ENCODE measurements around the gene RPGRIP1L. TPM values are rescaled to one million over a fixed set of nuclear protein-coding genes. Genes with fewer than 3 reads are reported as not detected.

The RPGRIP1L gene
- total and polyA plus RNA-seq, 2 of the 8 experiments (the other 6 are each of a cell fraction or from before 2014, with no cell fraction given), result 4.0 to 13.7 TPM

DNA sequence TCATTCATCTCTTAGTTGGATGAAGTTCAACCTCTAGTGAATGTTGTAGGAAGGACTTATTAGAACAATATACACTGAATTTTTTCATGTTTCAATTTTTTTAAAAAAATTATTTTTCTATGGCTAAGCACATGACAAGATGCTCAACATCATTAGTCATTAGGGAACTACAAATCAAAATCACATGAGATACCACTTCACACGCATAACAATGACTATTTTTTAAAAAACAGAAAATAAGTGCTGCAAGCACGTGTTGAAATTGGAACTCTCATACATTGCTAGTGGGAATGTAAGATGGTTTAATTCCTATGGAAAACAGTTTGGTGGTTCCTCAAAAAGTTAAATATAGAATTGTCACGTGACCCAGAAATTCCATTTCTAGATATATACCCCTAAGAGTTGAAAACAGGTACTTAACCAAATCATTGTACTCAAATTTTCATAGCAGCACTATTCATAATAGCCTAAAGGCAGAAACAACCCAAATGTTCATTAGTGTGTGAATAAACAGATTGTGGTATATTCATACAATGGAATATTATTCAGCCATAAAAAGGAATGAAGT is 115.5 kb downstream of the RPGRIP1L start:
- 86% methylated on average over 3 of the region's 3 CpGs; no CpG with 5 or more reads in 1 of the 2 experiments for WGBS, 2 experiments (ENCODE audit: extremely low coverage in 1 of 2, insufficient coverage in 1 of 2, insufficient read length in 1 of 2, insufficient replicate concordance in 2 of 2, low coverage in 1 of 2, low lambda C conversion rate in 2 of 2, missing lambda C conversion rate in 1 of 2)
- no peak for TF ChIP-seq RNF2 (IDR thresholded peaks at IDR 0.05; ENCODE audit: borderline replicate concordance, low read depth, low read length, missing control alignments, poor library complexity, severe bottlenecking)
- TF ChIP-seq RBBP5 (IDR thresholded peaks at IDR 0.05; ENCODE audit: borderline replicate concordance, low read depth, low read length), result no peak
- TF ChIP-seq SIX5 (IDR thresholded peaks at IDR 0.05; ENCODE audit: low read depth, low read length), result no peak
- no peak for TF ChIP-seq RAD21 (IDR thresholded peaks at IDR 0.05 in 1 of 2, conservative IDR thresholded peaks at IDR 0.05 in 1 of 2; ENCODE audit: low read depth in 2 of 2, low read length in 2 of 2)
- no peak for TF ChIP-seq CTBP2 (IDR thresholded peaks at IDR 0.05; ENCODE audit: borderline replicate concordance, insufficient read depth, insufficient read length, low read length)
- TF ChIP-seq TEAD4 (IDR thresholded peaks at IDR 0.05; ENCODE audit: low read depth, low read length), result no peak
- no peak for TF ChIP-seq SIN3A (conservative IDR thresholded peaks at IDR 0.05 in 1 of 2, IDR thresholded peaks at IDR 0.05 in 1 of 2; ENCODE audit: low read depth in 1 of 2, low read length in 2 of 2)
- TF ChIP-seq, protein P1, sequence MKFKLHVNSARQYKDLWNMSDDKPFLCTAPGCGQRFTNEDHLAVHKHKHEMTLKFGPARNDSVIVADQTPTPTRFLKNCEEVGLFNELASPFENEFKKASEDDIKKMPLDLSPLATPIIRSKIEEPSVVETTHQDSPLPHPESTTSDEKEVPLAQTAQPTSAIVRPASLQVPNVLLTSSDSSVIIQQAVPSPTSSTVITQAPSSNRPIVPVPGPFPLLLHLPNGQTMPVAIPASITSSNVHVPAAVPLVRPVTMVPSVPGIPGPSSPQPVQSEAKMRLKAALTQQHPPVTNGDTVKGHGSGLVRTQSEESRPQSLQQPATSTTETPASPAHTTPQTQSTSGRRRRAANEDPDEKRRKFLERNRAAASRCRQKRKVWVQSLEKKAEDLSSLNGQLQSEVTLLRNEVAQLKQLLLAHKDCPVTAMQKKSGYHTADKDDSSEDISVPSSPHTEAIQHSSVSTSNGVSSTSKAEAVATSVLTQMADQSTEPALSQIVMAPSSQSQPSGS (IDR thresholded peaks at IDR 0.05; ENCODE audit: low read length), result no peak
- TF ChIP-seq HDAC2 (IDR thresholded peaks at IDR 0.05; ENCODE audit: borderline replicate concordance in 1 of 2, low read depth in 2 of 2, low read length in 2 of 2), result no peak
- no peak for TF ChIP-seq CBX5 (IDR thresholded peaks at IDR 0.05; ENCODE audit: low read depth, low read length)

More for the DNA sequence above, 115.5 kb downstream of the RPGRIP1L start:
- no peak overlapping the region for H3K23ac ChIP-seq (ENCODE audit: insufficient read length)
- no peaks in the 10 kb centered on the region for H3K79me2 ChIP-seq (ENCODE audit: control insufficient read depth in 1 of 2, insufficient read depth in 2 of 2, low read length in 2 of 2)
- no peak overlapping the region for H2BK15ac ChIP-seq (ENCODE audit: low read length)
- no peaks in the 10 kb centered on the region for H3K79me1 ChIP-seq (ENCODE audit: low read depth, low read length)
- H4K20me1 ChIP-seq (replicated peaks in 1 of 2; ENCODE audit: control insufficient read depth in 1 of 2, insufficient read depth in 2 of 2, low read length in 2 of 2), result no peaks in the 10 kb centered on the region
- H3K4me1 ChIP-seq (replicated peaks in 1 of 4; ENCODE audit: control insufficient read depth in 3 of 4, insufficient read depth in 4 of 4, low read length in 3 of 4), result no peaks in the 10 kb centered on the region
- H3K27ac ChIP-seq (ENCODE audit: low read depth, low read length), result no peak overlapping the region
- no peak overlapping the region for H2BK20ac ChIP-seq (ENCODE audit: low read length)
- no peak overlapping the region for H3K14ac ChIP-seq (ENCODE audit: insufficient read length)
- H4K5ac ChIP-seq (ENCODE audit: insufficient read length, low read depth, low read length), result no peak overlapping the region
- no peak overlapping the region for H2AFZ ChIP-seq (ENCODE audit: low read length)
- no peak overlapping the region for H2BK120ac ChIP-seq (replicated peaks; ENCODE audit: low read depth, low read length)
- no peak overlapping the region for H2AK5ac ChIP-seq (ENCODE audit: low read depth, low read length)
- H3K9ac ChIP-seq (replicated peaks in 1 of 4; ENCODE audit: extremely low read depth in 1 of 4, low read depth in 3 of 4, low read length in 3 of 4), result no peak overlapping the region
- H4K91ac ChIP-seq (replicated peaks; ENCODE audit: insufficient read length, low read length), result no peak overlapping the region
- no peak overlapping the region for H2BK12ac ChIP-seq (ENCODE audit: low read depth, low read length)
- H3K4ac ChIP-seq (replicated peaks; ENCODE audit: insufficient read length, low read depth, low read length), result no peak overlapping the region
- H3K27me3 ChIP-seq (replicated peaks in 1 of 4; ENCODE audit: control insufficient read depth in 3 of 4, extremely low read depth in 1 of 4, insufficient read depth in 3 of 4, low read length in 3 of 4), result no peaks in the 10 kb centered on the region
- CTCF ChIA-PET (ENCODE audit: partially characterized antibody), result no interaction called here
- DNase-seq (ENCODE audit: low read depth in 1 of 2, low spot score in 2 of 2) (no peak), FAIRE-seq (no peak)
- H3K56ac ChIP-seq (replicated peaks; ENCODE audit: insufficient read length, low read depth, low read length), result no peak overlapping the region
- H3K4me3 ChIP-seq (ENCODE audit: extremely low read depth in 1 of 4, insufficient read depth in 2 of 4, low read depth in 3 of 4, low read length in 4 of 4), result no peak overlapping the region
- POLR2A ChIA-PET (ENCODE audit: partially characterized antibody), result no interaction called here
- H4K8ac ChIP-seq (ENCODE audit: extremely low read depth, insufficient read depth, low read length), result no peak overlapping the region
- no peak overlapping the region for H3K18ac ChIP-seq (ENCODE audit: extremely low read depth, low read length)
- peaks cover 0 to 3% of the 10 kb centered on the region in 2 experiments; a peak in 2 of 4 replicates for H3K9me3 ChIP-seq (ENCODE audit: insufficient read depth in 2 of 2, low read depth in 1 of 2, low read length in 1 of 2)
- no peaks in the 10 kb centered on the region for H3K36me3 ChIP-seq (ENCODE audit: control insufficient read depth in 2 of 4, insufficient read depth in 4 of 4, low read length in 3 of 4)
- no peak overlapping the region for H2BK5ac ChIP-seq (ENCODE audit: low read depth, low read length)
- H3K23me2 ChIP-seq (ENCODE audit: low read depth, low read length), result no peaks in the 10 kb centered on the region
- H3K4me2 ChIP-seq (ENCODE audit: insufficient read depth in 1 of 2, low read depth in 2 of 2, low read length in 2 of 2), result no peak overlapping the region

Measured in H1 (cell line).